ENCODE results near the gene OSBPL5. TPM values are rescaled to one million over a fixed set of nuclear protein-coding genes. Genes with fewer than 3 reads are reported as not detected.

OSBPL5 gene
- total and polyA plus RNA-seq, 9 of the 15 experiments (the other 6 are each of a cell fraction or from before 2014, with no cell fraction given): 0.06 to 14.8 (median 3.2) TPM

DNA sequence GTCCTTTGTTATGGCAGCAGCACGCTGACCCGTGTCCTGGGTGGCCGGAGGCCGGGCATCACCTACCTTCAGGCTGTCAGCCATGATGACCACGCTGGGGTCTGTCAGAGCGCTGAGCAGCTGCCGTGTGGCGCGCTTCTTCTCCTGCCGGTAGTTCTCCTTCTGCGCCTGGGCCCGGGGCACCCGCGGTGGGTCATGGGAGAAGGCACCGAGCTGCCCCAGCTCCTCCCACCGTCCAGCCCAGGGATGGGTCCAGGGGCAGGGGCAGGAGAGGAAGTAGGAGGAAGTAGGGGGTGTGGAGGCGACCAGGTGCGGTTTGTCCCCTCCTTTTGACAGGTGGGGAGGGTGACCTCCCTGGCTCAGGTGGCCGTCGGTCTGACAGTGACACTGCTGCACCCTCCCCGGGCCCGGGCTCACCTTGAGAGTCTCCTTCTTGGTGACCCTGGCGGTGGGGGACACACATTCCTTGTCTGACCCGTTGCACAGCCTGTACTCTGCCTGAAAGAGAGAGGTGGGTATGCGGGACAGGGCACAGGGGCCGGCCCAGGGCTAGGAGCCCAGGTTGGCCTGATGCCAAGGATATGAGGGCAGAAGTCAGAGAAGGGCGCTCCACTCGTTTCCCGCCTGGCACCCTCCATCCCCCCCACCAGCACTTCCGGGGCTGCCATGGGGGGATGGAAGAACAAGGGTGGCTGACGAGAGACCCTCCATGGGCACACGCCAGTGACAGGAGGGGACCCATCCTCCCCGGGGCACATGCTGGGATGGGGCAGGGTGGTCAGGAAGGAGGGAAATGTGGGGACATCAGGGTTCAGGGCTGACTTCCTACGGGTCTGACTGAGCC, 43.0 kb downstream of the OSBPL5 start:
- no peak for TF ChIP-seq TAF9B (IDR thresholded peaks at IDR 0.05; ENCODE audit: partially characterized antibody)
- peak; percentile 21; the same call in 1 of the 2 replicates for TF ChIP-seq NFIX (CRISPR knock-in tag; IDR thresholded peaks at IDR 0.05; ENCODE audit: low read depth)
- no peak for TF ChIP-seq PPARD (CRISPR knock-in tag; IDR thresholded peaks at IDR 0.05)
- TF ChIP-seq, protein P1, sequence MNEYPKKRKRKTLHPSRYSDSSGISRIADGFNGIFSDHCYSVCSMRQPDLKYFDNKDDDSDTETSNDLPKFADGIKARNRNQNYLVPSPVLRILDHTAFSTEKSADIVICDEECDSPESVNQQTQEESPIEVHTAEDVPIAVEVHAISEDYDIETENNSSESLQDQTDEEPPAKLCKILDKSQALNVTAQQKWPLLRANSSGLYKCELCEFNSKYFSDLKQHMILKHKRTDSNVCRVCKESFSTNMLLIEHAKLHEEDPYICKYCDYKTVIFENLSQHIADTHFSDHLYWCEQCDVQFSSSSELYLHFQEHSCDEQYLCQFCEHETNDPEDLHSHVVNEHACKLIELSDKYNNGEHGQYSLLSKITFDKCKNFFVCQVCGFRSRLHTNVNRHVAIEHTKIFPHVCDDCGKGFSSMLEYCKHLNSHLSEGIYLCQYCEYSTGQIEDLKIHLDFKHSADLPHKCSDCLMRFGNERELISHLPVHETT (CRISPR knock-in tag; conservative IDR thresholded peaks at IDR 0.05 in 1 of 2, IDR thresholded peaks at IDR 0.05 in 1 of 2): no peak
- peak; percentile 82 for TF ChIP-seq NFIC (IDR thresholded peaks at IDR 0.05)
- no peak for TF ChIP-seq ZNF133 (CRISPR knock-in tag; IDR thresholded peaks at IDR 0.05)
- no peak for TF ChIP-seq ZNF431 (CRISPR knock-in tag; IDR thresholded peaks at IDR 0.05)
- Histone ChIP-seq H3K79me2 (ENCODE audit: control insufficient read depth, insufficient read depth, low read length) (no peaks in the 10 kb centered on the region), H3K9me3 (replicated peaks; ENCODE audit: control insufficient read depth, insufficient read depth, low read depth, low read length) (no peaks in the 10 kb centered on the region), H3K9ac (ENCODE audit: insufficient read depth in 1 of 2, low read depth in 2 of 2, low read length in 2 of 2) (peak overlapping the region in 1 of 2 experiments; percentile 35; a peak in 2 of 4 replicates), H3K36me3 (ENCODE audit: control insufficient read depth, insufficient read depth, low read length) (peaks cover 17% of the 10 kb centered on the region; the same call in 1 of the 3 replicates), H3K4me2 (ENCODE audit: insufficient read depth, low read length) (no peak overlapping the region), H4K20me1 (replicated peaks; ENCODE audit: control insufficient read depth, insufficient read depth, low read length) (no peaks in the 10 kb centered on the region), H3K9me1 (ENCODE audit: control insufficient read depth, insufficient read depth, low read length) (no peaks in the 10 kb centered on the region), H3K4me3 (no peak overlapping the region), H2AFZ (ENCODE audit: low read depth, low read length) (no peak overlapping the region), H3K4me1 (replicated peaks in 1 of 2; ENCODE audit: control insufficient read depth in 2 of 2, insufficient read depth in 2 of 2, low read length in 2 of 2) (peaks cover 0 to 32% of the 10 kb centered on the region in 2 experiments; a peak in 1 of 5 replicates), H3K27ac (ENCODE audit: extremely low read depth, low read depth, low read length) (no peak overlapping the region), H3K27me3 (ENCODE audit: control insufficient read depth in 2 of 2, insufficient read depth in 2 of 2, low read length in 2 of 2) (no peaks in the 10 kb centered on the region)
- no peak for DNase-seq (ENCODE audit: extremely low read depth in 1 of 4, low spot score in 3 of 4)
- POLR2A ChIA-PET: interaction anchor here (0.6 kb wide), 1 partner anchor 252 kb away, joined by 3 read pairs; no protein-coding TSS in a partner anchor
- no TSS peak for BruUV-seq (replicated peaks)
- no peak for ATAC-seq
- WGBS (ENCODE audit: insufficient coverage, low coverage, missing lambda C conversion rate): 94% methylated on average over 20 of the region's 34 CpGs
- CTCF ChIA-PET (ENCODE audit: low intra/inter-chr PET ratio): no interaction called here
- no peak for FAIRE-seq
- in situ Hi-C loops (cut with MboI) (no loop called here), intact Hi-C loops (cut with micrococcal nuclease) (no loop called here)
